Hepatocyte (in vitro differentiated cells): ENCODE results near the gene PTPRU. TPM values are rescaled to one million over a fixed set of nuclear protein-coding genes. Genes with fewer than 3 reads are reported as not detected.

Experiments used
- DNase-seq: peaks from one replicate; pipeline ENCODE4 v3.0.0-alpha.2; 2016; ENCODE audit warnings: low spot score
- H2AFZ ChIP-seq: fragments of 200-600 bp; sonication (generic); 2 replicates; pipeline ENCODE4 v1.6.0; 2016; ENCODE audit warnings: antibody characterized with exemption, mild to moderate bottlenecking
- H3K27ac ChIP-seq: fragments of 200-600 bp; sonication (generic); 2 replicates; pipeline ENCODE4 v1.5.1; 2016; ENCODE audit warnings: mild to moderate bottlenecking
- H3K27me3 ChIP-seq: fragments of 200-600 bp; sonication (generic); 2 replicates; pipeline ENCODE4 v1.6.1; 2016
- H3K36me3 ChIP-seq: fragments of 200-600 bp; sonication (generic); replicated peaks from 2 replicates; pipeline ENCODE4 v1.5.1; 2016; ENCODE audit warnings: low read depth; ENCODE audit not compliant: insufficient read depth
- H3K4me1 ChIP-seq: fragments of 200-600 bp; sonication (generic); 2 replicates; pipeline ENCODE4 v1.5.1; 2016; ENCODE audit warnings: mild to moderate bottlenecking, moderate library complexity; ENCODE audit not compliant: insufficient read depth
- H3K4me2 ChIP-seq: fragments of 200-600 bp; sonication (generic); 2 replicates; pipeline ENCODE4 v1.6.0; 2016
- H3K4me3 ChIP-seq: fragments of 200-600 bp; sonication (generic); 2 replicates; pipeline ENCODE4 v1.5.1; 2016; ENCODE audit warnings: mild to moderate bottlenecking
- H3K79me2 ChIP-seq: fragments of 200-600 bp; sonication (generic); 2 replicates; pipeline ENCODE4 v1.6.0; 2017; ENCODE audit warnings: mild to moderate bottlenecking
- H3K9me2 ChIP-seq: fragments of 200-600 bp; sonication (generic); replicated peaks from 2 replicates; pipeline ENCODE4 v1.6.0; 2017; ENCODE audit warnings: mild to moderate bottlenecking; ENCODE audit not compliant: insufficient read depth
- H3K9me3 ChIP-seq: fragments of 200-600 bp; sonication (generic); 2 replicates; pipeline ENCODE4 v1.5.1; 2016; ENCODE audit warnings: low read depth, mild to moderate bottlenecking
- H4K20me1 ChIP-seq: fragments of 200-600 bp; sonication (generic); 2 replicates; pipeline ENCODE4 v1.6.0; 2016; ENCODE audit warnings: mild to moderate bottlenecking; ENCODE audit not compliant: insufficient read depth, poor library complexity, severe bottlenecking
- CTCF ChIP-seq: fragments of 200-600 bp; sonication (generic); IDR thresholded peaks from 2 replicates; pipeline ENCODE4 v1.5.1; 2016; ENCODE audit warnings: antibody characterized with exemption, mild to moderate bottlenecking; ENCODE audit not compliant: poor library complexity
- EZH2 ChIP-seq: fragments of 200-600 bp; sonication (generic); IDR thresholded peaks from 2 replicates; pipeline ENCODE4 v1.6.1; 2016; ENCODE audit warnings: antibody characterized with exemption, mild to moderate bottlenecking, borderline replicate concordance
- EZH2phosphoT487 ChIP-seq: fragments of 200-600 bp; sonication (generic); IDR thresholded peaks from one replicate; pipeline ENCODE4 v1.6.1; 2018; ENCODE audit warnings: antibody characterized with exemption, mild to moderate bottlenecking, low read depth, moderate library complexity; ENCODE audit not compliant: unreplicated experiment, severe bottlenecking
- WGBS: methylation state at CpG from one replicate; pipeline ENCODE4 v1.1.6; 2016; ENCODE audit warnings: low lambda C conversion rate; ENCODE audit errors: missing lambda C conversion rate; 5-methylcytosine and 5-hydroxymethylcytosine counted together
- polyA plus RNA-seq: library from polyadenylated mRNA; unstranded; fragments of >200 nt; fragmentation: Nextera tagmentation; extraction: Ambion mirVana; gene quantifications from 2 replicates; pipeline ENCODE4 v1.2.1, GENCODE V29; 2016
- total RNA-seq: library from RNA; depleted of rRNA; stranded (reverse); fragments of >200 nt; gene quantifications from 2 replicates; pipeline ENCODE4 v1.2.3, GENCODE V29; 2014

Gene PTPRU
- total and polyA plus RNA-seq, 2 experiments from 2014 or later, result 34.3 to 38.7 TPM

DNA sequence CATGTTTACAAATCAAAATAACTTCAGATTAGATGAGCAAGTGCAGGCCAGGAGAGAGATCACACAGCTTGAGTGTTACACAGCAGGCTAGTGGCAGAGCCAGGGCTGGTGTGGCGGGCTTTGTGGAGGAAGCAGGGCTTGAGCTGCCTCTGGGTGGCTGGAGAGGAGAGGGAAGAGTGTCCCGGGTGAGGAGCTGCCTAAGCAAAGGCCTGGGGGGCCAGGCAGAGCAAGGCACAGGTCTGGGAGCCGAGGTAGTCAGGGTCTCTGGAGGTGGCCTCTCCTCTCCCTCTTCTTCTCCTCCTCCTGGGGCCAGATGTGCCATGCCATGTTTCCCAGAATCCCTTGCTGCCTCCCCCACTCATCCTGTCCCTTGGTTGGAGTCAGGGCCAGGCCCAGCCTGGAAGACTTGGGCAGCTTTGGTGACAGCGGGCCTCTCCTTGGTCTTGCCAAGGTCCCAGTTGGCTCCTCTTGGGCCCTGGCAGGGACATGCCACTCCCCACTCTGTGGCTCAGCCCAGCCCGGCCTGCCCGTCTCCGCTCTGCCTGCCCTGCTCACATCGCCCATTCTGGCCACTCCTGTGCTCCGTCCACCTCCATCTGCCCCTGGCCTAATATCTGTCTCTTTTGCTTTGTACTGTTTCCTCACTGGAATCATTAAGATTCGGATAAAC, 70.3 kb downstream of the PTPRU start:
- 91% methylated on average over 10 of the region's 10 CpGs for WGBS

DNA sequence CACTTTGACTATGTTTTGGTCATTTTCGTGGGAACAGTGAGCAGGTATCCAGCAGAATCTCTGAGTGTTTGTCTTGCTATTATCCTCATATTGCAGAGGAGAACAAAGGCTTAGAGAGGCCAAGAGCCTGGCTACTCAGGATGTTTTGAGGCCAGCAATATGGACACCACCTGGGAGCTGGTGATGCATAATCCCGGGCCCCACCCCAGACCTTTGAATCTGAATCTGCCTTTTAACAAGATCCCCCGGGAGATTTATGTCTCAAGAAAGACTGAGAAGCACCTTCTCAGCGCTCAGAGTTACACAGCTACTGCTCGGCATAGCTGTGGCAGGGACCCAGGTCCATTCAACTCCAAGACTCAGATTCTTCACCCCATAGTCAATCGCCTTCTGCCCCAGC, 72.8 kb downstream of the PTPRU start:
- WGBS, result 85% methylated on average over 6 of the region's 6 CpGs
- no peak overlapping the region for H3K4me2 ChIP-seq

More for the DNA sequence above, 70.3 kb downstream of the PTPRU start:
- Histone ChIP-seq H4K20me1 (no peaks in the 10 kb centered on the region), H3K4me3 (no peak overlapping the region), H3K9me2 (no peaks in the 10 kb centered on the region), H3K27ac (no peak overlapping the region), H3K27me3 (no peaks in the 10 kb centered on the region), H3K79me2 (no peaks in the 10 kb centered on the region), H3K9me3 (no peaks in the 10 kb centered on the region), H3K4me1 (no peaks in the 10 kb centered on the region), H2AFZ (no peak overlapping the region), H3K4me2 (no peak overlapping the region), H3K36me3 (no peaks in the 10 kb centered on the region)
- no peak for TF ChIP-seq CTCF
- no peak for TF ChIP-seq EZH2
- TF ChIP-seq EZH2phosphoT487, result no peak
- DNase-seq, result no peak

DNA sequence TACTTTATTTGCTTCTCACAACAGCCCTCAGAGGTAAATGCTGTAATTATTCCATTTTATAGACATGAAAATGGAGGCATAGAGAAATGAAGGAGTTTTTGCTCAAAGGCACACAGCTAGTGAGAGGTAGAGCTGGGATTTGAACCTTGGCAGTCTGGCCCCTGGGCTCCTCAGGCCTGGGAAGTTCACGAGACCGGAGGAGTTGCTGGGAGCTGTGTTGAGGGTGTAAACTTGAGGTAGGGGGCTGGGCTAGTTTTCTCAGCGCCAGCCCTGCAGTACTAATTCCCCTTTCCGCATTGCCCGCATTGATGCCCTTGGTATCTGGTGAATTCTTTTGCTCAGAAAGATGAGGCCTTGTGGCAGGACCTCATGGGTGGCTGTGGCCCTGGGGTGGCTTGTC, 73.3 kb downstream of the PTPRU start:
- H3K36me3 ChIP-seq, result no peaks in the 10 kb centered on the region
- no peak overlapping the region for H3K4me2 ChIP-seq
- no peaks in the 10 kb centered on the region for H3K4me1 ChIP-seq
- WGBS, result 95% methylated on average over 5 of the region's 5 CpGs
- H2AFZ ChIP-seq, result no peak overlapping the region
- no peaks in the 10 kb centered on the region for H3K79me2 ChIP-seq
- H3K4me3 ChIP-seq, result no peak overlapping the region
- H3K27ac ChIP-seq, result no peak overlapping the region
- H3K9me2 ChIP-seq, result no peaks in the 10 kb centered on the region
- no peak for DNase-seq
- no peaks in the 10 kb centered on the region for H3K9me3 ChIP-seq
- no peak for TF ChIP-seq EZH2phosphoT487
- no peak for TF ChIP-seq CTCF
- no peak for TF ChIP-seq EZH2
- no peaks in the 10 kb centered on the region for H4K20me1 ChIP-seq
- H3K27me3 ChIP-seq, result no peaks in the 10 kb centered on the region

More for the DNA sequence above, 72.8 kb downstream of the PTPRU start:
- H3K9me3 ChIP-seq, result no peaks in the 10 kb centered on the region
- no peak overlapping the region for H3K27ac ChIP-seq
- no peaks in the 10 kb centered on the region for H3K79me2 ChIP-seq
- no peak for DNase-seq
- no peaks in the 10 kb centered on the region for H3K27me3 ChIP-seq
- no peaks in the 10 kb centered on the region for H3K9me2 ChIP-seq
- TF ChIP-seq EZH2phosphoT487, result no peak
- no peak for TF ChIP-seq CTCF
- TF ChIP-seq EZH2, result no peak
- H3K4me3 ChIP-seq, result no peak overlapping the region
- H4K20me1 ChIP-seq, result no peaks in the 10 kb centered on the region
- H2AFZ ChIP-seq, result no peak overlapping the region
- no peaks in the 10 kb centered on the region for H3K36me3 ChIP-seq
- no peaks in the 10 kb centered on the region for H3K4me1 ChIP-seq
